ENCODE data around the gene THSD8.

DNA sequence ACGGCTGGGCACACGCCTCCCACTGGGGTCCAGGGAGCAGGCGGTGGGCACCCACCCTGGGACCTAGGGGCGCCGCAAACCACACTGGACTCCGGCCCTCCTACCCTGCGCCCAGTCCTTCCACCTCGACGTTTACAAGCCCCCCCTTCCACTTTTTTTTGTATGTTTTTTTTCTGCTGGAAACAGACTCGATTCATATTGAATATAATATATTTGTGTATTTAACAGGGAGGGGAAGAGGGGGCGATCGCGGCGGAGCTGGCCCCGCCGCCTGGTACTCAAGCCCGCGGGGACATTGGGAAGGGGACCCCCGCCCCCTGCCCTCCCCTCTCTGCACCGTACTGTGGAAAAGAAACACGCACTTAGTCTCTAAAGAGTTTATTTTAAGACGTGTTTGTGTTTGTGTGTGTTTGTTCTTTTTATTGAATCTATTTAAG, 9.0 kb upstream of the THSD8 start:
- TF ChIP-seq EZH2 (IDR thresholded peaks at IDR 0.05; ENCODE audit: insufficient read depth, poor library complexity, severe bottlenecking) (no peak), EZH2phosphoT487 (IDR thresholded peaks at IDR 0.05; ENCODE audit: insufficient read depth, low read depth) (no peak)

Data from GM23248 (cell line).